Stimulated activated CD8-positive, alpha-beta memory T cell treated with anti-CD3 and anti-CD28 coated beads, Interleukin-4, amount 100 ng/mL, for 1 hour (primary cell): ENCODE data around the gene CHRDL2.

Experiments
- DNase-seq, 2 donors: peaks; one replicate each; pipeline ENCODE4 v3.0.0-alpha.2; 2020; ENCODE audit warnings: low read depth in 2 of 2, low spot score in 1 of 2

Gene CHRDL2

GRCh38 chr11:74717221-74717969 lies 13.8 kb downstream of the CHRDL2 start:
- no peak for DNase-seq

GRCh38 chr11:74714904-74715303 lies 16.3 kb downstream of the CHRDL2 start:
- DNase-seq, result no peak

- DNase-seq, result no peak
Measured at GRCh38 chr11:74713686-74714085, 17.5 kb downstream of the CHRDL2 start.

GRCh38 chr11:74710281-74710938 lies 20.8 kb downstream of the CHRDL2 start:
- no peak for DNase-seq

GRCh38 chr11:74709175-74709574 lies 22.1 kb downstream of the CHRDL2 start:
- DNase-seq, result no peak

- no peak for DNase-seq
Measured at GRCh38 chr11:74707602-74708510, 23.4 kb downstream of the CHRDL2 start.

GRCh38 chr11:74707182-74707581 lies 24.0 kb downstream of the CHRDL2 start:
- no peak for DNase-seq

- no peak for DNase-seq
Measured at GRCh38 chr11:74703211-74703610, 28.0 kb downstream of the CHRDL2 start.

GRCh38 chr11:74702383-74703007 lies 28.7 kb downstream of the CHRDL2 start:
- peak; percentile 4 to 22 for DNase-seq

GRCh38 chr11:74701351-74701750 lies 29.9 kb downstream of the CHRDL2 start:
- DNase-seq, result no peak

- no peak for DNase-seq
Measured at GRCh38 chr11:74699615-74700396, 31.4 kb downstream of the CHRDL2 start.

GRCh38 chr11:74697722-74698121 lies 33.5 kb downstream of the CHRDL2 start:
- DNase-seq, result no peak

- no peak for DNase-seq
Measured at GRCh38 chr11:74696939-74697675, 34.1 kb downstream of the CHRDL2 start.

GRCh38 chr11:74696500-74696899 lies 34.7 kb downstream of the CHRDL2 start:
- no peak for DNase-seq

- no peak for DNase-seq
Measured at GRCh38 chr11:74695705-74696280, 35.4 kb downstream of the CHRDL2 start.

GRCh38 chr11:74694136-74694930 lies 36.9 kb downstream of the CHRDL2 start:
- no peak for DNase-seq

GRCh38 chr11:74693531-74693930 lies 37.7 kb downstream of the CHRDL2 start:
- no peak for DNase-seq

GRCh38 chr11:74691755-74692154 lies 39.5 kb downstream of the CHRDL2 start:
- no peak for DNase-seq

GRCh38 chr11:74689666-74690065 lies 41.6 kb downstream of the CHRDL2 start:
- no peak for DNase-seq
